Spleen (tissue), 7 donors: ENCODE measurements around the gene LRMDA.

Source experiments
- POLR2A ChIP-seq, 3 donors: fragments of 450-650 bp; IDR thresholded peaks; one replicate each; pipeline ENCODE4 v1.5.1; 2017; ENCODE audit warnings: antibody characterized with exemption in 3 of 3, mild to moderate bottlenecking in 1 of 3
- POLR2AphosphoS5 ChIP-seq, 3 donors: sonication (generic); formaldehyde crosslinking; IDR thresholded peaks; one replicate each; pipeline ENCODE4 v1.5.1; 2017; ENCODE audit warnings: antibody characterized with exemption in 3 of 3
- TF ChIP-seq, protein P1 (sequence below), 11 experiments: fragments of 200-600 bp in 7 of 11; fragments of 450-650 bp in 4 of 11; sonication (generic) in 4 of 11; IDR thresholded peaks in 8 of 11; conservative IDR thresholded peaks in 3 of 11; 1 replicate in 7 of 11; 2 replicates in 4 of 11; pipeline versions ENCODE4 v1.4.0 to v1.8.0; 2016 to 2021; ENCODE audit warnings: antibody characterized with exemption in 11 of 11, inconsistent platforms in 4 of 11, mild to moderate bottlenecking in 1 of 11
- donor health status: DM: no; HTN: no; CAD: no; lungs with moderate emphysema.
- donor health status: DM: no; HTN: no; CAD: no.
- donor health status: DM: no; HTN: no; CAD: no.

DNA sequence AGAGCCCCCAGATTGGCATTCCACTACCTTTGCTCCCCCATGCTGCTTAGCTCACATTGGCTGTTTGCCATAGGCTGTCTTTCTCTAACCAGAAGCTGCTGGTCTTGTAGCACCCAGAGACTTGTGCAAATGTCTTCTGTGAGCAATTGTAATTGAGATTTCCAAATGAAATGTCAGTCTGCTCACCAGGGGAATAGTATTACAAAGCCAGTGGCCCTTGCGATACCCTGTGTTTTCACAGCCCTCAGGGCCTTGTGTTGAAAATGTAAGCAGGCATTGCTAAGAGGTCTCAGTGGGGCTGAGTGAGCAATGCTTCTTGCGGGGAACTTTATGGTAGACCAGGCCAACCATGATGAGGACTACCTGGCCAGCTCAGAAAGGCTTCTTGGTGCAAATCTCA, 746.5 kb downstream of the LRMDA start:
- TF ChIP-seq, protein P1, sequence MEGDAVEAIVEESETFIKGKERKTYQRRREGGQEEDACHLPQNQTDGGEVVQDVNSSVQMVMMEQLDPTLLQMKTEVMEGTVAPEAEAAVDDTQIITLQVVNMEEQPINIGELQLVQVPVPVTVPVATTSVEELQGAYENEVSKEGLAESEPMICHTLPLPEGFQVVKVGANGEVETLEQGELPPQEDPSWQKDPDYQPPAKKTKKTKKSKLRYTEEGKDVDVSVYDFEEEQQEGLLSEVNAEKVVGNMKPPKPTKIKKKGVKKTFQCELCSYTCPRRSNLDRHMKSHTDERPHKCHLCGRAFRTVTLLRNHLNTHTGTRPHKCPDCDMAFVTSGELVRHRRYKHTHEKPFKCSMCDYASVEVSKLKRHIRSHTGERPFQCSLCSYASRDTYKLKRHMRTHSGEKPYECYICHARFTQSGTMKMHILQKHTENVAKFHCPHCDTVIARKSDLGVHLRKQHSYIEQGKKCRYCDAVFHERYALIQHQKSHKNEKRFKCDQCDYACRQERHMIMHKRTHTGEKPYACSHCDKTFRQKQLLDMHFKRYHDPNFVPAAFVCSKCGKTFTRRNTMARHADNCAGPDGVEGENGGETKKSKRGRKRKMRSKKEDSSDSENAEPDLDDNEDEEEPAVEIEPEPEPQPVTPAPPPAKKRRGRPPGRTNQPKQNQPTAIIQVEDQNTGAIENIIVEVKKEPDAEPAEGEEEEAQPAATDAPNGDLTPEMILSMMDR (IDR thresholded peaks at IDR 0.05 in 8 of 11, conservative IDR thresholded peaks at IDR 0.05 in 3 of 11) = no peak
- TF ChIP-seq POLR2A (IDR thresholded peaks at IDR 0.05) (no peak), POLR2AphosphoS5 (IDR thresholded peaks at IDR 0.05) (no peak)
